HG03095 (cell line): Measurements from ENCODE around the gene MYH9.

ENCODE experiments used
- ATAC-seq: cut with Tn5 transposase; IDR thresholded peaks from one replicate; pipeline ENCODE4 v1.9.1; 2021; ENCODE audit warnings: moderate library complexity; ENCODE audit not compliant: unreplicated experiment

MYH9 gene

DNA sequence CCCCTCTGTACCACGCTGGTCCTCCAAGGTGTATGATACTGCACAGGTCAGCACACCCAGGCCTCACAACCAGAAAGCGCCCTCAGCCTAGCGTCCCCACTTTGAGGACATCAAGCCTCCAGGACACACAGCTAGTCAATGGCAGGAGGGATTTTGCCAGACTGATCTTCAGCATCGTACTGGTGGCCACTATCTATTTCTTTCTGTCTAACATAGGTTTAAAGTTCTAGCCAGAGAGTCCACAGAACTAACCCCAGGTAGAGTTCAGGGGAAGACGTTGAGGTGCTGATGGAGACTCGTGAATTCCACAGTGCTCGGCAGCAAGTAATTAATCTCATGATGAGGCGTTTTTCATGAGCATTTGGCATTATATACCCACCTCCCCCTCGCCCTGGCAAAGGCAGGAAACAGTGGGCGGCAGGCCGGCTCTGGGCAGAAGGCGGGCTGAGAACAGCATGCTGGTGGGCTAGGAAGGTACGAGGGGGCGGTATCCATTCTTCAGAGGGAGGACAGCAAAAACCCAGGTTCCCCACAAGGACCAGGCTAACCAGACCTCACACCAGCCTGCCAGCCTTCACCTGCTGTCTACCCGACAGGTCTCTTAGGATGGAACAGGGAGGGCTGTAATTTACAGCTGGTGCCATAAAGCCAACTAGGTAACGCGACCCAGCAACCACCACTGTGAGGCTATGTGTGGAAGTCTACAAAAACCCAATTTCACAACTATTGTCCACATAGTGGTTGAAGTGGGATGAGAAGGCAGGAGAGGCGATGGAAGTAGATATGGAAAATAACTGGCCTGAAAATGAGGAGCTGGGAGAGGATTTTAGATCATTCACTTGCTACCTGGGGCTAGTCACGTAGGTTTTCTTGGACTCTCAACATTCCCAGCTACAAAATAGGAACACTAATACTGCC, 18.5 kb downstream of the MYH9 start:
- no peak for ATAC-seq

DNA sequence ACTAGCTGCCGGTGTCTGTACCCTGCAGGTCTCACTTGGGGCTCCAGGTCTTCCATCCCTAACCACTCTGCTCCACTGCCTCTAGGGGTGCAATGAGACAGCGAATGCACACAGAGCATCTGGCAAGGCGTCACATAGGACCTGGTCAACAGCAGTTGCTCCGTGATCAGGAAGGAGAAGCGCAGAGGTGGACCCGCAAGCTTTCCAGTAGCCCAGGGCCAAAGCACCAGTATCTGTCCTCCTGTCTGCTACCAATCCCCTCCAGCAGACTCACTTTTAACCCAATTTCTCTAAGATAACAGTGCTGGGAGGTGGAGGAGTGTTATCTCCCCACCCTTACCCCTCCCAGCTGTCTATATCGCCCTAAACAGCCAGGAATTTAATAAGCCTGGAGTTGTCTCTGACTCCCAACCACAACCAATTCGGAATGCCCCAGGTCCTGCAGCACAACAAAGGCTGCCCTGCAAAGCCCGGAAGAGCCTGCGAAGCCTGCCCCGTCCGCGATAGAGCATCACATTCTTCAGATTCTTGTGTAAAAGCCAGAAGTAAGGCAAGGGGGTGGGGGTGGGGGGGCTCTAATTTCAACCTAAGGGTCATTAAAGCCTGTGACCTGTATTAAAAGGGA, 19.3 kb downstream of the MYH9 start:
- ATAC-seq, result no peak

DNA sequence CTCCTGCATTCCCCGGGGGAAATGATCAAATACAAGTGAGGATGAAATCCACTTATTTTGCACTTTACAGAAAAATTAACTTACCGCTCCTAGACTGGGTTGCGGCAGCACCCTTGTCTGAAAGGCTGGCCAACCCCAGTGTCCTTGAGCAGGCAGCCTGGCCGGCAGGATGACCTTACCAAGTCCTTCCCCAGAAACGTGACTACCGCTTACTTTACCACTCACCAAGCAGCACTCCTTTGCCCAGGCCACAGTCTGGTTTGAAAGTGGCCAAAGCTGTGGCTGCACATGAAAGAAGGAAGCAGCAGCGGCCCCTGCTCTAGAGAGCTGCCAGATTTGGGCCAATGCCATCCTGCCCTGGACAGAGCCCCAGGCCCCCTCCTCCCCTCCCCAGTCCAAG, 20.3 kb downstream of the MYH9 start:
- ATAC-seq, result no peak

DNA sequence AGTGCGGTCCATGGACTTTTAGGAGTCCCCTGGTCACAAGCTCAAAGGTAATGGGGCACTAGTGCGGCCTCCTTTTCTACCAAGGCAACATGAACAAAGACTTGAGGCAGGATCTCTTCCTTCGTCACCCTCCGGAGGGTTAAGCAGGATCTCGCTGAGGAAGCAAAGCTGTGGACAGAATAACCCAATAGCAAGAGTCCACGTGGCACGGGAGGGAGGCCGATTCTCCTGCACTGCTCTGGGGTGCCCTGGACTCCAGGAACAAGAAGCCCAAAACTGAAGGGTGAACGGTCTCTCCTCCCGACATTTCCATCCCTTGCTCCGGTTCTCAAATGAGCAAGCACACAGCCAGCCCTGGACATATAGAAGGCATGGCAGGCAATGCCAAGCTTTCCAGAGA, 20.7 kb downstream of the MYH9 start:
- ATAC-seq, result no peak

DNA sequence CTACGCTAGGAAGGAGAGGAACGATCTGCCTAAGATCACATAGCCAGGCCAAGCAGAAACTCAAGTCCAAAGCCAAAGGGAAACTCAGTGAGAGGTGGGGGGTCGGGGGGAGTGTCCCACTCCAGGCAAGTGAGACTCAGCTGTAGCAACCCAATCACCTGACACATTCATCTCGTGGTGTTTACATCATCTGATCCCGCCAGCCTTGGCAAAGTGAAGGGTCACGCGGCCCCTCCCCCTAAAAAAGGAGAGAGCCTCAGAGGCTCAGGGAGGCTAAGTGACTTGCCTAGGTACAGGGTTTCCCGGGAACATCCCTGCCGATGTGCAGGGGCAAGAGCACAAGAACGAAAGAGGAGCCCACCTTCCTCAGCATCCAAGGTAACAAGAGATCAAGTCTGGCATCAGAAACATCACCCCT, 21.5 kb downstream of the MYH9 start:
- ATAC-seq, result no peak

DNA sequence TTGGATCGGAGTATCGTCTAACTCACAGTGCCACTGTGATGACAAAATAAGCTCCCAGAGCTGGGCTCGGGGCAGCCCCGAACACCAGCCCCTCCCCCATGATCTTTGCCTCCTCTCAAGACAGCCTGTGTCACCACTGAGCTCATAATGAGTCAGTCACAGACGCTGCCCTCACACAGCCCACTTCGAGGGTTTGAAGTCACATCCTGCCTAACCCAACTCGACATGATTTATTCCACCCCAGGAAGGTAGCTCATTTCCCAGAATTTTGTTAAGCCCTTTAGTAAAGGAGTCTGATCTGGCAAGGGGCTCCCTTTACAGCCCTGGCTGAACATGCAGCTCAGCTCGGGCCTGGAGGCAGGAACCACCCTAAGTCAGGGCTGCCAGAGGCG, 22.8 kb downstream of the MYH9 start:
- ATAC-seq, result no peak

DNA sequence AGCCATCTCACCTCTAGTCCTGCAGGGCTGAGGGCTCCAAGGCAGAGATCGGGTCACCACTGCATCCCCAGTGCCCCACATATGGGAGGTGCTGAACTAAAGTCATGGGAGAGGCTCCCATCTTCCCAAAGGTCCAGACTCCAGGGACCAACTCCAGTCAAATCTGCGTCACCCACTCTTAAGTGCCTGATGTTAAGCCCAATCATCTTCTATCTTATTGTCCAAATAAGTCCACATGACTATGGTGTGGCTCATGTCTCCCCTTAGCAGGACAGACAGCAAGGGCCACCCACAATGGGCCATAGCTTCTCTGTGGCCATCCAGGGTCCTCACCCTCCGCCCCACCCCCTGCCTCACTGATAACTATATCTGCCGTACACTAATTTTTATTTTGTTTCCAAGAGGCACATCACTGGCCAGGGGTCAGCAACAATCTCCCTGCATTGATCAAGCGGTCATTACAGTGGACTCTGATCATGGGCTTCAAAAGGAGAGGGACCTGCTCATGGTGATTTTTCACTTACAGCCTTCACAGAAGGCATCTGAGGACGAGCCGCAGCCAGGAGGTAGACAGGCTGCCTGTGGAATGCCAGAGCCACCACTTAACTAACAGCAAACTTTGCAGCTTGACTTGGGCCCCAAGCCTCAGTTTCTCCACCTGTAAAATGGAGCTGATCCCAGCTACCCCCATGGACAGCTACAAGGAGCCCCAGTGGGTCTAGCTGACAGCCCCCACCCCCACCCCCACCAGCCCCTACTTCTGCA, 23.3 kb downstream of the MYH9 start:
- no peak for ATAC-seq

DNA sequence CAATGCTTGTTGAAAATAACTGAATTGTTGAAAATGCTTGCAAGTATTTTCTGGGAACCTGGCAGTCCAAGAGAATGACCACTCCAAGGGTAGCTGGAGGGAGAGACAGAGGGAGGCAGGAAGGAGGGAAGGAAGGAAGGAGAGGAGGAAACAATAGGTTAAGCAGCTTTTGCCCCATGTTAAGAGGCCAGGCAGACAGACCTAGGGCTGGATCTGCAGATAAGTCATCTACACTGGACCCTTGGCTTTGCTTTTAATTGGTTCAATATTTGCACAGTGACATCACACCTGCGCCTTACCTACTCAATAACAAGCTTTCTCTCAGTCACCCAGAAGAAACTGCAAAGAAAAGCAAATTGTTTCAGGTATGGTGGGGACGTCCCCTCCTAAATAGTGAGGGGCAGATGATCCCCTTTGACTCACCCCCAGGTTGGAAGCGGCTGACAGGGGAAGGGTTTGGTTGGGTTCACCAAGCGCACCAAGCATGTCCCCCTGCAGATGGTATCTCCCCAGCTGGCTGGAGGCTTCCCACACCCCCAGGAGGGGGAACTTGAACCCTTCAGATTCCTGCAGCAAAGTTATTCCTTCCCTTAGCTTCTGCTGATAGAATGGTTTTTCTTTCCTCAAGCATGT, 24.3 kb downstream of the MYH9 start:
- ATAC-seq, result no peak

DNA sequence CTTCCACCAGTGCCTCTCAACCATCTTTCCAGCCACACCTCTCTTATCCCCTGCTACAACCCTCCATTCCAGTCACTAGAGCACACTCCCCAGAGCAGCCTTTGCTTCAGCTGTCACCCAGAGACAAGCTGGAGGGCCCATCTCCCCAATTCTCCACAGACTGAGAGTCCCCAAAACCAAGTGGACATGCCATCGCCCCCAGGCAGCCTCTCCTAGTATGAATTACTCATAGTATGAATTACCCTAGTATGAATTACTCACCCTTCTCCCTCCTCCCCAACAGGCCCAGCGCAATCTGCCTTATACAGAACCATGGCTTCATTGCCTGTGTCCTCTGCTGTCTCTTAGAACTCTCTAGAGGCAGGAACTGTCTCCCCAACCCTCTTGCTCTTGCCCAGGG, 24.8 kb downstream of the MYH9 start:
- ATAC-seq, result no peak

DNA sequence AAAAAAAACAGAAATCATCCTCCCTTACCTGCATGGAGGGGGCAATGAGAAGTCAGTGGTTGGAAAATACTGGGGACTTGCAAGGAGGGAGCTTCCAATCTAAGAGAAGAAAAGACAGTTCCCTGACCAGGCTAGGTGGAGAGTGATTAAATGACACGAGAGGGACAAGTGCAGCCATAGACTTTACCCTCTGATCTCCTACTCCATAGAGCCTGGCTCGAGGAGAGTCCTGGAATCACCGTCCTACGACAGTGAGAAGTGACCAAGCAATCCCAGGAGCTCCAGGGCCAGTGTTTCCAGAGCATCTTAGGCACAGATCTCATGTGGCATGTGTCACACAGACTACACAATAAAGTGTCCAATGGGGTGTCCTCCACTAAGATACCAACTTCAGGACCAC, 25.7 kb downstream of the MYH9 start:
- no peak for ATAC-seq

DNA sequence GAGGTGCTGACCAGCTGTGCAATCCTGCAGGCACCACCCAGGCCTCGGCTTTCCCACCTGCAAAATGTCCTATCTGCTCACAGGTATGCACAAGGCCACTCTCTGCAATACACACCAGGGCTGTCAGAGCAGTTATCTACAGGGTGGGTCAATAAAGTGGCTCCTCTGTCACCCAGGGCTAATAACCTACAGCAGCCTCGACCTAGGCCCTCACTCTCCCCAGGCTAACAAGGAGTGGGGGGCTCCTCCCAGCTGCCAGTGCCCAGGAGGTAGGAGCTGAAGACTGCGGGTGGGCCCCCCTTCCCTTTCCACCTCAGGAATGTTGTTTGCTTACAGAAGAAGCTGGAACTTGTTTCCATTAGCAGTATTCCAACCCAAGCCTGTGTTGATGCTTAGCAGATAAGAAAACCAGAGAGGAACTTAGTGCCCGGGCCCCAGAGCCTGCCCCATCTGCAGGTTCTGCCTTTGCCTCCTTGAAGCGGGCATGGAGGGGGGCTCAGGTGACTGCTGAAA, 26.8 kb downstream of the MYH9 start:
- ATAC-seq, result no peak

DNA sequence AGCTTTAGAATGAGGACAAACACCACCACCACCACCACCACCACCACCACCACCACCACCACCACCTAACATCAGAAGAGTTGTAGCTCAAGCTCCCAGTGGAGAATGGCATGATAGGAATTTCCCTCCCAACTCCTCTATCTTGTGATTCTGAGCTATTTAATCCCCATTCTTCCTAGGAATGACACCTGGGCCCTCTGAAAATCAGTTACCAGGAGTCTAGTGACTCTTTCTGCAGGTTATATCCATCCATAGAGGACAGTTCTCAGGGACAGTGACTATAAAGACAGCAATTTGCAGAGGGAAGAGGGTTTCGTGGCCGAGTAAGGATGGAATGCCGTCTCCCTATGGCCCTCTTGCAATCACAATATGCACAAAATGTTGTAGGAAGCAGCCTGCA, 27.8 kb downstream of the MYH9 start:
- no peak for ATAC-seq

DNA sequence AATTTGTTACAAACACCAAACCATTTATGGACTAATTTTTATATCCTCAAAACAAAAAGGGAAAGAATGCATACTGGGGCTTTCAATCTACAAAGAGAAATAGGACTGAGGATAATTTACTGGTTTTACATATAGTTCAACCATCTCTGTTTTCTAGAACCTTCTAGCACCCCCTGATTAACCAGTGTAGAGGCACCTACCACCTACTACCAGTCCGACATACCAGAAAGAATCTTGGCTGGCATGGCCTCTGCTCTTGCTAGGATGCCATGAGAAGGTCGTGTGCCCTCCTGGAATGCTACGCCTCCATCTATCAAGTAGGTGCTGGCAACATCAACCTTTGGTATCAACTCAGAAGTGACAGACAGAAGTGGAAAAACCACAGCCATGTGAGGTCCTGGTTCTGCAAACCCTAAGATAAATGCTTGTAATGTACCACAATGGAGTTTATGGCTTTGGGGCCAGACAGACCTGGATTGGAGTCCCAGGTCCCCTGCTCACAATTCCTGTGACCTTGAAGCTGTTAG, 28.2 kb downstream of the MYH9 start:
- no peak for ATAC-seq

DNA sequence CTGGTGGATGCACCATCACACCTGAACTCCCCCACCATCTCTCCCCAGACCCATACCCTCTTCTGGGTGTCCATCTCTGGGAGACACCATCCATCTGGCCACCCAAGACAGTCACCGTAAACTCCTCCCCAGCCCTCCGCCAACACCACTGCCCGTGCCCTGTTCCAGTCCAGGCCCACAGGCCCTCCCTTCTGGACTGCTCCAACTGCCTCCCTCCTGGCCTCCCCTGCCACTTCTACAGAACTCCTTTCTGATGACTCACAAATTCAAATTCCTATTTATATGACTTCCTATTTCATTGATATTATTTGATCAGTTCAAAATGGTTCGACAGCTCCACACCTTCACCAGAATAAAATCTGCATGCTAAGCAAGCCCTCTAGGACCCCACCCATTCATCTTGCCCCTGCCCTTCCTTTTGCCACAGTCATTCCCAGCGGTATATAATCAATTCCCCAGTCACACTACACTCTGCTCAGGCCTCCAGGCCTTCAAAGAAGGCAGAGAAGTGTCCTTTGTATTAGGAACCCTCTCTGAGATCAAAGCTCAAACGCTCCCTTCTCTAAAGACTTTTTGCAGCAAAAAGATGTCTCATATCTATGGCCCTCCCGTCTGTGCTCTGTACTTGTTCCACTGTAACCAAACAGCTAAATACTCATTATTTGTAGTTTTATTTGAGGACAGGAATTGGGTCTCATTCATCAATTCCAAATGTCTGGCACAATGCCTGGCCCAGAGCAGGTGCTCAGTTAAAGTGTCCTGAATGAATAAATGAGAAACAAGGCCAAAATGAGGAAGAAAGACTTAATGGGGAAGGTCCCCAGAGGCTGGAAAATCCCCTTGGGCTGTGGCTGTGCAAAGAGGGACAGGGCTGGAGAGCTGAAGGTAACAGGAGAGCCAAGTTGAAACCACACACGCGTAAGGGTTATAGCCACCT, 29.0 kb downstream of the MYH9 start:
- ATAC-seq, result no peak

DNA sequence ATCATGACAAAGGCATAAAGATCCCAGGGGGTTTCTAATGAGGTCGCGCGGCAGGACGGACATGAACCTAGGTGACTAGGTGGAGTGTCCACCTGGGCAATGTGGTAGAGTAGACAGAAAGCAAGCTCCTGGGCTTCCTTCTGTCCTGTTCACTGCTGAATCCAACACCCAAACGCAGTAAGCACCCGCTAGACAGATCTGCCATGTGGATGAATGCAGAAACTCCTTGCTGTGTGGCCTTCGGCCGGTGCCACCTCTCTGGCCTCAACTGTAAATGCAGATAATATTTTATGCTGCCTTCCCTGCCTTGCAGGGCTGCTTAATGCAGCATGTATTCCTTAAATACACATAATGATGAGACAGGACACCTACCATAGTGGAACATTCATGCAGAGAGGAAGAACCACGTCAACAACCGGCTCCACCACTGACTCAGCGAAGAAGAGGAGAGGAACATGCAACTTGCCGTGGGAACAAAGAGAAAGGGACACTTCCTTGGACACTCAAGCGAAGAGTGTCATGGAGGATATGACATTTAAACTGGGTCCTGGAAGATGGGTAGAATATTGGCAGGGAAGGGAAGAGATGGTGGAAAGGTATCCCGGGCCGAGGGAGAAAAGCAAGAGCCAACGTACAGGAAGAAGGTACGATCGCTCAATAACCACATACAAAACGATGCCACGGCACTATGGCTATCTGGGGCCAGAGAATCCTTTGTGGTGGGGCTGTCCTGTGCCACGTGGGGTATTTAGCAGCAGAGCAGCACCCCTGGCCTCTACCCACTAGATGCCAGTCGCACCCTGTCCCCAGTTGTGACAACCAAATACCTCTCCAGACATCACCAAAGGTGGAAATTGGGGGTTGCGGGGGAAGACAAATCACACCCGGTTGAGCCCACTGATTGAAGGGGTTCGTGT, 30.8 kb downstream of the MYH9 start:
- no peak for ATAC-seq

DNA sequence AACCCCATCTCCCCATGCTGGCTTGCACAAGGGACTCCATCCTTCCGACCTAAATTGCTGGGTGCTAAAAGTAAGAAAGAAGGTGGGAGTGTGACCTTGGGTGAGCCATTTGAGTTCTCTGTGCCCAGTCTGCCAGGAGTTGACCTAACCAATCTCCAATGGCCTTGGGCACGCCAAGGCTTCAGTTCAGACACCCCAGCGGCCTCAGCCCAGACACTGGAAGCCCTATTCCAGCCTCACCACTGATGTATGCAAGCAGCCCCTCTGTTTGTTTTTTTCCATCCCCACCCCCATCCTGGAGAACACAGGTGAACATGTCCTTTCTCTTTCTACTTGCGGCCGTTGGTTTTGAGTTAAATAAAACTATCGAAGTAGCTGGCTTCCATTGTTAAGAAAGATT, 31.9 kb downstream of the MYH9 start:
- no peak for ATAC-seq

DNA sequence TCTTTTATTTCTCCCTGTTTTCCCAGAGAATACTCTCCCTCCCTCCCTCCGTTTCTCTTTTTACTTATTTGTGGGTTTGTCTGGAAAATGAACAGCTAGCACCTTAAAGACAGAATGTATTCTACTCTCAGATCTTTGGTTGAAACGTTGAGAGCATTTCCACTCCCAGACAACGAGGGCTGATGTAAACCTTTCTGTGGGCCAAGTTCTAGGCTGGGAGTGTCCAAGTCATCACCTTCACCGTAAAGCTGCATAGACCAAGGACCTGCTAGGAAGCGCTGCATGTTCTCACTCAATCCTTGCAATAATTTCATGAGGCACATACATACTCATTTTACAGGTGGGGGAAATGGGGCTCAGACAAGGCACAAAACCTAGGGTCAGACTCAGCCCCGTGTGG, 32.4 kb downstream of the MYH9 start:
- ATAC-seq, result no peak

DNA sequence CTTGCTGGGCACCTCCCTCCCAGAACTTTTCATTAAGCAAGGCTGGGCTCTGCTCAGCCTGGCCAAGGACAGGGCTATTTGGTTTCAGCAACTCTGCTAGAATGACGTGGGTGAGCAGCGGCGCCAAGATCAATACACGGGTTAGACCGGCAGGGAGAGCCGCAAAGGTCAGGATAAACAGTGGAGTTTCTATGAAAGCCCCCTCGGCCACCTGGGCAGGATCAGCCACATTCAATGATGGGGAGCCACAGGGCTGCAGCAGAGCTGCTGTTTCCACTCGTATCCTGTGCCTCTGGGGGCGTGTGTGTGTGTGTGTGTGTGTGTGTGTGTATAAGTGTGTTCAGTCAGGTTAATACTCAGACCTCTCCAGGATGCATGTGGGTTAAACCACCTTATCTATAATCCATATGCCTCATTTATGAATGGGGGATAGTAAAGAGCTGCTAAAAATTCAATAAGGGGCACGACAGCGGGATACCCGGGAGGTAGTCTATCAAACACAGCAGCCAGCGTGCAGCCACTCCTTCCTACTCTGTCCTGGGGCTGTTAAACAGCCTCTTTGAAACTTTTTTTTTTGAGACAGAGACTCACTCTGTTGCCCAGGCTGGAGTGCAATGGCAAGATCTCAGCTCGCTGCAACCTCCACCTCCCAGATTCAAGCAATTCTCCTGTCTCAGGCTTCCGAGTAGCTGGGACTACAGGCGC, 34.8 kb downstream of the MYH9 start:
- no peak for ATAC-seq
